Measurements from ENCODE around the gene MEIS3.
A peak's percentile ranks its signal among the peaks of the same experiment; 100 is the strongest.

Gene MEIS3

GRCh38 chr19:47435196-47435595 is 15.9 kb upstream of the MEIS3 start:
- no peak for DNase-seq

DNA sequence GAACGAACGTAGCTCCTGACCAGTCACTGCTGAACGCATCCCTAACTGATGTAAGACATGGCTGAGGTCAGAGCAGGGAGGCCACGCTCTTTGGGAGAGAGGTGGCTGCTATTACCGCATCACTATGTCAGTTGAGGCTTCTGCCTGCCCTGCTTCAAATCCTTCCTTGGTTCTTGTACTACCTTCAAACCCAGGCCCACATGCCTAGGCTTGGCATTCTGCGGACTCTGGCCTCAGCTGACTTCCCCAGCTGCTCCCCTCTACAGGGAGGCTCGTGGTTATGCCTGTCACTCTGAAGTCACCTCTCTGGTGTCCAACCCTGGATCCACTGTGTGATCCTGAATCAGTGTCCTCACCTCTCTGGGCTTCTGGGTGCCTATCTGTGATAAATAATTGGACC is 14.8 kb upstream of the MEIS3 start:
- DNase-seq, result no peak

- no peak for DNase-seq
Observed at GRCh38 chr19:47433121-47433520, 13.8 kb upstream of the MEIS3 start.

- no peak for DNase-seq
Observed at GRCh38 chr19:47432499-47432898, 13.2 kb upstream of the MEIS3 start.

GRCh38 chr19:47432091-47432490 is 12.8 kb upstream of the MEIS3 start:
- DNase-seq, result no peak

DNA sequence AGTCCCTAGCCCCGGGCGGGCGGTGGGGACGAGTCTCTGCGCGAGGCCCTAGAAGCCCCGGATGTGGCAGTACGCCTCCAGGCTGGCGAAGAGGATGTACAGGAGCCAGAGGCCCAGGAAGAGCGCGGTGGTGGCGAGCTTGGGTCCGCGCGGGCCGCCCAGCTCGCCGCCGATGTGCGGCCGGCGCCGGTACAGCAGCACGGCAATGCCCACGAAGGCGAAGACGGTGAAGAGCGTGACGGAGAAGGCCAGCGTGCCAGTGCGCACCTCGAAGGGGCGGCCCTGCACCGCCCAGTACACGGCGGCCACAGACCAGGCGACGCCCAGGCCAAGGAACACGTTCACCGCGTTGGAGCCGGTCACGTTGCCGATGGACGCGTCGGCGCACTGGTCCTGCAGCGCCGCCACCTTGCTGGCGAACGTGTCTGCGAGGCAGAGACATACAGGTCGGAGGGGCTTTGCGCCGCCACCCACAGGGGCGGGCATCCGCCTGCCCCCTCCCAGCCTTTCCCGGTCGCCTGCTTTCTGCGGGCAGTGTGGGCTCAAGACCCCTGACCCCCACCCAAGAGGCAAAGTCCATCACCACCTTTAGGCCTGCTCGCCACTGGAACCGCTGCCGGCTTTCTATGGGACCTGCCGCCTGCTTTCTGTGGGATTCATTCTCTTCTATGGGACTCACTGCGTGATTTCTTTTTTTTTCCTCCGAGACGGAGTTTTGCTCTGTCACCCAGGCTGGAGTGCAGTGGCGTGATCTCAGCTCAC is 10.9 kb upstream of the MEIS3 start:
- no peak for DNase-seq

- DNase-seq, result no peak
Observed at GRCh38 chr19:47429140-47429793, 9.9 kb upstream of the MEIS3 start.

DNA sequence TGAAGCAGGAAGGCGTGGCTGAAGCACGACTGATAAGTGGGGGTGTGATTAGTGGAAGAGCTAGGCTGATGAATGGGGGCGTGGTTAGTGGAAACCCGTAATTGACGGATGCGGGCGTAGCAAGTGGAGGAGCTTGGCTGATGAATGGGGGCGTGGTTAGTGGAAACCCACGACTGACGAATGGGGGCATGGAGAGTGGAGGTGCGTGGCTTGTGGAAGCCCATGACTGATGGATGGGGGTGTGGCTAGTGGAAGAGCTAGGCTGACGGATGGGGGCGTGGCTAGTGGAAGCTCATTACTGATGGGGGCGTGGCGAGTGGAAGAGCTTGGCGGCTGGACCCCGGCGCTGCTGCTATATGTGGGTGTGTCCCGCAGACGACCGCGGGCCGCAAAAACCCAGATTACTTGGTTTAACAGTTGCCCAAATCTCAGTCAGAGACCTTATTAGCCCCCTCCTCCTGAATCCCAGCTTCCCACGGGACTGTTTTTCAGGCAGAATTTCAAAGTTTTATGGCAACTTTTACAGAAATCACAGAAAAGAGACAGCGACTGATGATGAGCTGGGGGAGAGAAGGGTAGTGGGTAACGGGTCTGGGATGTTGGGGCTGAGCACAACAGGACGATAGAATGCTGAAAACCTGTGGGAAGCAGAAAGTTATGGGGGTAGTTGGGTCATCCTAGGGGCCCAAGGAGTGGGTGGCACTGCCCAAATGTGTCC is 9.0 kb upstream of the MEIS3 start:
- peak; percentile 45 to 67 (median 62) for DNase-seq

DNA sequence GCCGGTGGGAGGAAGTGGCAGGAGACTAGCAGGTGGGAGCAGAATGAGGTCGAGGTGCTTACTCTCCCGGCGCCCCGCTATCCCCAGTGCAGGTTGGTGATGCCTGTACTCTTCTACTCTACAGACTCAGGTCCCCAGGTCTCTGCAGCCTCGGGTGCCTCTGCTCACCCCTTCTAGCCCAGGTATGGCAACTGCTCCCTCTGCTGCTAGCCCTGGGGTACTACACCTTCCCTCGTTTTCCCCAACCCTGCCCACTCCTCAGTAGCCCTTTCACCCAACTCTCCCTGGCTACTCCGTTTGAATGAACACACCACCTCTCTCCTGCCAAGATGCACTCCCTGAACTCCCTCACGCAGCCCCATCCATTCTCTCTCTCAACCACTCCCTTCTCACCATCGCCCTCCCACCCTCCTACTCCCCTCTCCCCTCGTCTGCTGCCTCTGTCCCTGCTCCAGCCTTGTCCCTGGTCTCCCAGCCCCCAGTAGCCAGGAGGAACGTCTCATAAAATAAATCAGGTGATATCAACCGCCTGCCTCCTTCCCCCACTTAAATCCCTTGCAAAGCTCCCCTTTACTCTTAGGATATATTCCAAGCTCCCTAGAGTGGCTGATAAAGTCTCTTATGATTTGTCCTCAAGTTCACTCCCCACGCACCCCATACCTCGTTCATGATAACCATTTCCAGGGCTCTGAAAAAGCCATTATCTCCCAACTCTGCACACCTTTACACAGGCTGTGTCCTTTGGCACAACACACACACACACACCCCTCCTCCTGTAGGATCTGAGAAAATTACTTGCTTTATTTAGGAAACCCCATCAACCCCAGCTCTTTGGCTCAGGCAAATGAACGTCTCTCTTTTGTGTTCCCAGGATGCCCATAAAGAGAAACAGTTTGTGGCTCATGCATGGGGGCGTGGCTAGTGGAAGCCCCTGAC is 8.2 kb upstream of the MEIS3 start:
- peak; percentile 23 to 54 (median 47) for DNase-seq

DNA sequence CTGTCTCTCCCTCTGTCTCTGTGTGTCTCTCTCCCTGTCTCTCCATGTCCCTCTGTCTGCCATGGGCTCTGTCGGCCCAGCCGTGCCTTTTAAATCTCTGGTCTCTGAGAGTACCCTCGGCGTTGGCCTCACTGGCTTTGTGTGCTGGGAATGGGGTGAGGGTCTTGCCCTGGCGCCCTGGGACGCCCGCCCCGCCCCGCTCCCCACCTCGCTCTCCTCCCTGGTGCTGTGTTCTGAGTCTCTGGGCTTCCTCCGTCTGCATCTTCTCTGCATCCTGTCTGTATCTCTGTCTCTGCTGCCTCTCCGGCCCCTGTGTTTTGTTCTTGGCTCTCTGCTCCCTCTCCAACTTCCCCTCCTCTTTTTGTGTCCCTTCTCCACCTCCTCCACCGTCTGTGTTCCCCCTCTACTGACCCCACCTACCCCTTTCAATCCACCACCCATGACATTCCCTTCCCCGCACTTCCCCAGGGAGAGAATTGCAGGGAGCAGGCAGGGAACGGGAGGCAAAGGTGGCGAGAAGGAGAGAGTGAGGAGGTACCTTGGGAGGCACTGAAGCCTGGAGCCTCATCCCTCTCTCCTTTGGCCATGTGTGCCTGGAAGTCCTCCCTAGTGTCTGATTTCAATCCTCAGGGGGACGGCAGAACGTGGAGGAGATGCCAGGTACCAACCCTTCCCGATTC is 4.0 kb upstream of the MEIS3 start:
- DNase-seq, result no peak

DNA sequence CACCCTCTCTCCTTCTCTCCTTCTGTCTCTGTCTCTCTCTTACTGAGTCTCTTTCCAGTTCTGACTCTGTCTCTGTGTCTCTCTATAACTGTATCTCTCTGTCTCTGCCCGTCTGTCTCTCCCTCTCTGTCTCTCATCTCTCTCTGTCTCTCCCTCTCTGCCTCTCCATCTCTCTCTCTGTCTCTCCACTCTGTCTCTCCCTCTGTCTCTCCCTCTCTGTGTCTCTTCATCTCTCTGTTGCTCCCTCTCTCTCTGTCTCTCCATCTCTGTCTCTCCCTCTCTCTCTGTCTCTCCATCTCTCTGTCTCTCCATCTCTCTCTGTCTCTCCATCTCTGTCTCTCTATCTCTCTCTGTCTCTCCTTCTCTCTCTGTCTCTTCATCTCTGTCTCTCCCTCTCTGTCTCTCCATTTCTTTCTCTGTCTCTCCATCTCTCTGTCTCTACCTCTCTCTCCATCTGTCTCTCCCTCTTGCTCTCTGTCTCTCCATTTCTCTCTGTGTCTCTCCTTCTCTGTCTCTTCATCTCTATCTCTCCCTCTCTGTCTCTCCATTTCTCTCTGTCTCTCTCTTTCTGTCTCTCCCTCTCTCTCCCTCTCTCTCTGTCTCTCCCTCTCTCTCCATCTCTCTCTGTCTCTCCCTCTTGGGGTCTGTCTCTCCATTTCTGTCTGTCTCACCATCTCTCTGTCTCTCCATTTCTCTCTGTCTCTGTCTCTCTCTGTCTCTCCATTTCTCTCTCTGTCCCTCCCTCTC is 3.3 kb upstream of the MEIS3 start:
- no peak for DNase-seq

- DNase-seq, result no peak
Observed at GRCh38 chr19:47421844-47422395, 2.6 kb upstream of the MEIS3 start.

DNA sequence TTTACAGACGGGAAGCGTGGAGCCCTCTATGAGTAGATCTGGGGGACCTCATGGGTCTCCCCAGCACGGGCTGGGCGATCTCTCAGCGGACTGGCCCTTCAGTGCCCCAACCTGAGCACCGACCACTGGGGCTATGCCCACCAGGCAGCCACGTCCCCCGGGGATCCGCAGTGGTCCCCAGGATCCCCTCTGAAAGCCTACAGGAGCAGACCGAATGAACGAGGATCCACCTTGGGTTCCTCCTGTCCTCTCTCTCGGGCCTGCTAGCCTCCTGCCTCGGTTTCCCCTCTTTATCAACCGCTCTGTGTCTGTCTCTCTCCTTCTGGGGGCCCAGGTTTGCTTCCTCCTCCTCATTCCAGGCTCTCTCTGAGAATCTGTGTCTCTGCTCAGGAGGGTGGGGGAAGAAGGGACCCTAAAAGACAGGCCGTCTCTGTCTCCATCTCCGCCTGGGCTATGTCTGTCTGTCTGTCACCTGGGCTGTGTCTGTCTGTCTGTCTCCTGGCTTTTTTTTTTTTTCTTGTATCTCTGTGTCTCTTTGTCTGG is 2.0 kb upstream of the MEIS3 start:
- DNase-seq, result no peak

DNA sequence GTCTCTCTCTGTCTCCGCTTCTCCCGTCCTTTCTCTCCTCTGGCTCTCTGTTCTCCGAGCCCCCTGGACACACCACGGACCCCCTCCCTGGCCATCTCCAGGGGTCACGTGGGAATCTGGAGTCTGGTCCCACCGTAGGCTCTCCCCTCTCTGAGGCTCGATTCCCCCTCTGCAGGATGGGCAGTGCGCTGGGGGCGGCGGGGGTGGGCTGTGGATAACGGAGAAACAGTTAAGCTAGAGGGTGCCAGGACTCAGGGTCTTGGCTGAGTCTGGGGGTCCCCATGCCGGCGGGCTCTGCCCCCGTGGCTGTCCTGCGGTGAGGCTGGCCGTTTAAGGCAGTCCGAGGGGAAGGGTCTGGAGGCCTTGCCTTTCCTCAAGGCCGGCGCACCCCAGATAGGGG is 462 bp upstream of the MEIS3 start:
- no peak for DNase-seq

DNA sequence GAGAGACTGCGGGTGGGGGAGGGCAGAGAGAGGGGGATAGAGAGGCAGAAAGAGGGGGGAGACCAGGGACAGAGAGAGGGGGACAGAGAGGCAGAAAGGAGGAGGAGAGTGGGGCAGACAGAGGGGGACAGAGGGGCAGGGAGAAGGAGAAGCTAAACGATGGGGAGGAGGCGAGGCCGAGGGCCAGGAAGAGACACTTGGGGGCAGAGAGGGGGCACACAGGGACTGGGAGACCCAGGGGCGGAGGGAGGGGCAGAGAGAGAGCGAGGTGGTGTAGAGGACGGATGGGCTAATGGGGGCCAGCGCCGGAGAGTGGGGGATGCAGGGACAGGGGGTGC is 666 bp downstream of the MEIS3 start:
- no peak for DNase-seq

GRCh38 chr19:47417746-47418691 is 1.3 kb downstream of the MEIS3 start:
- no peak for DNase-seq

GRCh38 chr19:47417107-47417745 is 2.1 kb downstream of the MEIS3 start:
- no peak for DNase-seq

- DNase-seq, result no peak
Observed at GRCh38 chr19:47416643-47416985, 2.7 kb downstream of the MEIS3 start.

DNA sequence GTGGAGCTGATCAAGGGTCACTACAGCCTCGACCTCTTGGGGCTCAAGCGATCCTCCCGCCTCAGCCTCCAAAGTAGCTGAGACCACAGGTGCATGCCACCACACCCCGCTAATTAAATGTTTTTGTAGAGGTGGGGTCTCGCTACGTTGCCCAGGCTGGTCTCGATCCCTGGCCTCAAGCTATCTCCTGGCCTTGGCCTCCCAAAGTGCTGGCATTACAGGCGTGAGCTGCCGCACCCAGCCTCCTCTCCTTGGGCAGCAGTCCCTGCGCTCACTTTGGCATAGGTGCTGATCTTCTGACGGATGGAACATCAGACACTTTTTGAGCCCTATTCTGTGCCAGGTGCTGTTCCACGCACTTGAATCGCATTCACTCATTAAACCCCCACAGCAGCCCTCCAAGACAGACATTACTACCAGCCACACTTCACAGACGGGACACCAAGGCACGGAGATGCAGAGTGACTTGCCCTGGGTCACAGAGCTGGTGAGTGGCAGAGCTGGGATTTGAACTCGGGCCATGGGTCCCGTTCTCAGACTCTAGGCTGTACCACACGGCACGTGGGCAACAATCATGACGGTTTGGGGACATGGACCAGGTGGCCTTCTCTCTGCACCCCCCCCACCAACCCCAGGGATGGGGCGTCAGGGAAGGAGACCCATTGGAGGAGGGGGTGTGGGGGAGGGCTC is 3.2 kb downstream of the MEIS3 start:
- no peak for DNase-seq

Measured in activated CD4-positive, CD25-positive, alpha-beta regulatory T cell (primary cell).